Activated B cell treated with CpG ODN at 0.5 μM for 24 hours (primary cell): ENCODE results near the gene GABPA. TPM values are rescaled to one million over a fixed set of nuclear protein-coding genes. Genes with fewer than 3 reads are reported as not detected.

Experiments used
- ATAC-seq: fragments of 200-7000 bp; cut with Tn5 transposase; one replicate; pipeline ENCODE4 v1.10.0; 2021; ENCODE audit warnings: low read depth, mild to moderate bottlenecking, moderate library complexity
- CTCF ChIA-PET: fragments of 350-600 bp; sonication (Branson Sonifier 250); formaldehyde crosslinking; loops from one replicate; lab custom pipeline; 2021; ENCODE audit warnings: antibody characterized with exemption; lab: Charles Lee
- POLR2A ChIA-PET: fragments of 350-600 bp; sonication (Branson Sonifier 250); formaldehyde crosslinking; loops from one replicate; lab custom pipeline; 2021; ENCODE audit warnings: antibody characterized with exemption; lab: Charles Lee
- DNase-seq: peaks from one replicate; pipeline ENCODE4 v3.0.0; 2022
- H3K27ac Mint-ChIP-seq: one replicate; pipeline ENCODE4 v1.8.0; 2020; ENCODE audit warnings: mixed read lengths
- H3K27me3 Mint-ChIP-seq: one replicate; pipeline ENCODE4 v1.8.0; 2021; ENCODE audit warnings: mixed read lengths
- H3K36me3 Mint-ChIP-seq: one replicate; pipeline ENCODE4 v1.8.0; 2021; ENCODE audit warnings: low read depth, mixed read lengths
- H3K4me1 Mint-ChIP-seq: one replicate; pipeline ENCODE4 v1.8.0; 2021; ENCODE audit warnings: mixed read lengths
- H3K4me3 Mint-ChIP-seq: one replicate; pipeline ENCODE4 v1.8.0; 2020; ENCODE audit warnings: mild to moderate bottlenecking, mixed read lengths
- H3K9me3 Mint-ChIP-seq: one replicate; pipeline ENCODE4 v1.8.0; 2020; ENCODE audit warnings: mixed read lengths
- CTCF ChIP-seq: fragments of 200-600 bp; IDR thresholded peaks from one replicate; pipeline ENCODE4 v1.8.0; 2022; ENCODE audit warnings: antibody characterized with exemption, mild to moderate bottlenecking
- intact Hi-C: fragments of 100-400 bp; cut with micrococcal nuclease; formaldehyde crosslinking; loops from one replicate; pipeline ENCODE4 v1.15.1; 2024
- total RNA-seq: library from RNA; stranded (reverse); gene quantifications from 2 replicates; pipeline ENCODE4 v1.2.3, GENCODE V29; 2022

GABPA gene
- total RNA-seq, 1 donor from 2014 or later: 34.6 TPM

- TF ChIP-seq CTCF: no peak
- no peak overlapping the region for H3K27ac Mint-ChIP-seq
Observed at GRCh38 chr21:25788677-25789076, 53.9 kb downstream of the GABPA start.

GRCh38 chr21:25790122-25790877, 55.5 kb downstream of the GABPA start:
- no peak for DNase-seq
- no peak for ATAC-seq
- TF ChIP-seq CTCF: no peak
- ChIA-PET CTCF (interaction anchor here (0.6 to 1.8 kb wide), 2 partner anchors 11 to 105 kb away, joined by 4 to 5 read pairs; no protein-coding TSS in a partner anchor), POLR2A (no interaction called here)
- peaks cover 10% of the 10 kb centered on the region for H3K4me1 Mint-ChIP-seq
- peak overlapping the region; percentile 73 for H3K4me3 Mint-ChIP-seq
- H3K27me3 Mint-ChIP-seq: peaks cover 21% of the 10 kb centered on the region
- no peak overlapping the region for H3K27ac Mint-ChIP-seq
- H3K9me3 Mint-ChIP-seq: no peaks in the 10 kb centered on the region
- intact Hi-C loops: no loop called here
- H3K36me3 Mint-ChIP-seq: no peaks in the 10 kb centered on the region

More at GRCh38 chr21:25788677-25789076, 53.9 kb downstream of the GABPA start:
- DNase-seq (no peak), ATAC-seq (no peak)
- H3K27me3 Mint-ChIP-seq: peaks cover 23% of the 10 kb centered on the region
- H3K36me3 Mint-ChIP-seq: no peaks in the 10 kb centered on the region
- no peaks in the 10 kb centered on the region for H3K9me3 Mint-ChIP-seq
- ChIA-PET POLR2A (no interaction called here), CTCF (no interaction called here)
- H3K4me1 Mint-ChIP-seq: peaks cover 10% of the 10 kb centered on the region
- no peak overlapping the region for H3K4me3 Mint-ChIP-seq
- intact Hi-C loops: no loop called here

GRCh38 chr21:25790878-25791204, 56.1 kb downstream of the GABPA start:
- H3K27ac Mint-ChIP-seq: no peak overlapping the region
- ChIA-PET POLR2A (no interaction called here), CTCF (interaction anchor here (0.6 to 1.8 kb wide), 2 partner anchors 11 to 105 kb away, joined by 4 to 5 read pairs; no protein-coding TSS in a partner anchor)

GRCh38 chr21:25791319-25791718, 56.5 kb downstream of the GABPA start:
- CTCF ChIA-PET: interaction anchor here (0.6 to 1.8 kb wide), 2 partner anchors 10 to 106 kb away, joined by 4 to 5 read pairs; no protein-coding TSS in a partner anchor
- no peak for TF ChIP-seq CTCF
- H3K4me3 Mint-ChIP-seq: no peak overlapping the region
- ATAC-seq (no peak), DNase-seq (no peak)
- H3K36me3 Mint-ChIP-seq: no peaks in the 10 kb centered on the region
- H3K27ac Mint-ChIP-seq: no peak overlapping the region
- H3K4me1 Mint-ChIP-seq: peaks cover 10% of the 10 kb centered on the region
- H3K27me3 Mint-ChIP-seq: peaks cover 18% of the 10 kb centered on the region
- POLR2A ChIA-PET: no interaction called here
- intact Hi-C loops: no loop called here
- no peaks in the 10 kb centered on the region for H3K9me3 Mint-ChIP-seq

More at GRCh38 chr21:25790878-25791204, 56.1 kb downstream of the GABPA start:
- H3K9me3 Mint-ChIP-seq: no peaks in the 10 kb centered on the region
- peaks cover 10% of the 10 kb centered on the region for H3K4me1 Mint-ChIP-seq
- H3K4me3 Mint-ChIP-seq: peak overlapping the region; percentile 73
- no peak for TF ChIP-seq CTCF
- ATAC-seq (no peak), DNase-seq (no peak)
- no peaks in the 10 kb centered on the region for H3K36me3 Mint-ChIP-seq
- H3K27me3 Mint-ChIP-seq: peaks cover 23% of the 10 kb centered on the region
- intact Hi-C loops: no loop called here

- no peak overlapping the region for H3K4me3 Mint-ChIP-seq
Observed at GRCh38 chr21:25801217-25802014, 66.6 kb downstream of the GABPA start.

More at GRCh38 chr21:25801217-25802014, 66.6 kb downstream of the GABPA start:
- POLR2A ChIA-PET: no interaction called here
- ATAC-seq (peak; percentile 100), DNase-seq (peak; percentile 56)
- CTCF ChIA-PET: interaction anchor here (0.6 to 1.9 kb wide), 4 partner anchors 11 to 191 kb away, joined by 3 to 5 read pairs (median 4); no protein-coding TSS in a partner anchor
- Mint-ChIP-seq H3K9me3 (no peaks in the 10 kb centered on the region), H3K4me1 (peaks cover 6% of the 10 kb centered on the region), H3K27me3 (peaks cover 11% of the 10 kb centered on the region), H3K36me3 (no peaks in the 10 kb centered on the region), H3K27ac (no peak overlapping the region)
- TF ChIP-seq CTCF: peak; percentile 55
- intact Hi-C loops: loop anchor here (1.0 to 5.0 kb wide), 3 partner anchors 67 to 379 kb away; partner anchors contain the start of genes ATP5PF and GABPA
